ENCODE measurements around the gene ENTPD5.

Gene ENTPD5

GRCh38 chr14:74018174-74018585, 908 bp downstream of the ENTPD5 start:
- peaks cover 2 to 7% of the 10 kb centered on the region in 2 donors for H3K4me1 ChIP-seq (ENCODE audit: control insufficient read depth in 2 of 2, insufficient read depth in 1 of 2, low read depth in 1 of 2, low read length in 2 of 2)
- peak overlapping the region; percentile 98 for H2AFZ ChIP-seq (ENCODE audit: low read length)
- H3K18ac ChIP-seq (ENCODE audit: low read length), result no peak overlapping the region
- H3K27ac ChIP-seq (replicated peaks; ENCODE audit: low read length), result no peak overlapping the region
- H2BK5ac ChIP-seq (ENCODE audit: low read length), result no peak overlapping the region
- H4K91ac ChIP-seq (ENCODE audit: low read depth, low read length, poor library complexity), result no peak overlapping the region
- no peak overlapping the region for H3K4ac ChIP-seq (ENCODE audit: low read length)
- H4K8ac ChIP-seq (ENCODE audit: low read depth, low read length), result no peak overlapping the region
- DNase-seq (ENCODE audit: low spot score), result no peak
- no peak overlapping the region for H3K9ac ChIP-seq (ENCODE audit: low read depth, low read length, poor library complexity)
- H2BK15ac ChIP-seq (ENCODE audit: low read length), result no peak overlapping the region
- peak overlapping the region; percentile 95 for H3K23ac ChIP-seq (ENCODE audit: low read depth, low read length, poor library complexity)
- H3K36me3 ChIP-seq (replicated peaks in 1 of 2; ENCODE audit: control insufficient read depth in 2 of 2, insufficient read depth in 2 of 2, low read length in 2 of 2), result peaks cover 0 to 10% of the 10 kb centered on the region in 2 donors
- H3K4me3 ChIP-seq (ENCODE audit: low read length in 2 of 2), result peak overlapping the region; percentile 92 to 96
- H3K14ac ChIP-seq (ENCODE audit: low read length), result no peak overlapping the region
- no peak overlapping the region for H2BK120ac ChIP-seq (ENCODE audit: low read depth, low read length)
- H3K4me2 ChIP-seq (ENCODE audit: insufficient read depth, low read length, poor library complexity, severe bottlenecking), result peak overlapping the region; percentile 84
- no peak overlapping the region for H2AK5ac ChIP-seq (ENCODE audit: low read depth, low read length)
- no peaks in the 10 kb centered on the region for H3K9me3 ChIP-seq (replicated peaks in 1 of 2; ENCODE audit: control insufficient read depth in 2 of 2, insufficient read depth in 1 of 2, low read depth in 1 of 2, low read length in 2 of 2)
- H2BK12ac ChIP-seq (ENCODE audit: low read length), result no peak overlapping the region
- H3K27me3 ChIP-seq (ENCODE audit: control insufficient read depth in 3 of 3, insufficient read depth in 3 of 3, low read depth in 1 of 3, low read length in 3 of 3), result no peaks in the 10 kb centered on the region
- no peaks in the 10 kb centered on the region for H3K79me1 ChIP-seq (ENCODE audit: low read depth, low read length)
- WGBS, 2 donors (ENCODE audit: extremely low coverage in 2 of 2, insufficient read length in 2 of 2, insufficient replicate concordance in 1 of 2), result no CpG with 5 or more reads among the region's 8 CpGs

GRCh38 chr14:74015963-74016362, 3.1 kb downstream of the ENTPD5 start:
- H3K27ac ChIP-seq (replicated peaks; ENCODE audit: low read length), result no peak overlapping the region
- no peaks in the 10 kb centered on the region for H3K9me3 ChIP-seq (replicated peaks in 1 of 2; ENCODE audit: control insufficient read depth in 2 of 2, insufficient read depth in 1 of 2, low read depth in 1 of 2, low read length in 2 of 2)
- no peak for DNase-seq (ENCODE audit: low spot score)
- H3K79me1 ChIP-seq (ENCODE audit: low read depth, low read length), result no peaks in the 10 kb centered on the region
- no peak overlapping the region for H2BK120ac ChIP-seq (ENCODE audit: low read depth, low read length)
- no peak overlapping the region for H3K4me3 ChIP-seq (ENCODE audit: low read length in 2 of 2)
- H3K36me3 ChIP-seq (replicated peaks in 1 of 2; ENCODE audit: control insufficient read depth in 2 of 2, insufficient read depth in 2 of 2, low read length in 2 of 2), result peaks cover 4 to 16% of the 10 kb centered on the region in 2 donors
- peaks cover 2 to 7% of the 10 kb centered on the region in 2 donors for H3K4me1 ChIP-seq (ENCODE audit: control insufficient read depth in 2 of 2, insufficient read depth in 1 of 2, low read depth in 1 of 2, low read length in 2 of 2)
- no peak overlapping the region for H2BK5ac ChIP-seq (ENCODE audit: low read length)
- H2AK5ac ChIP-seq (ENCODE audit: low read depth, low read length), result no peak overlapping the region
- H3K14ac ChIP-seq (ENCODE audit: low read length), result no peak overlapping the region
- H3K4me2 ChIP-seq (ENCODE audit: insufficient read depth, low read length, poor library complexity, severe bottlenecking), result no peak overlapping the region
- no peak overlapping the region for H3K4ac ChIP-seq (ENCODE audit: low read length)
- H2BK12ac ChIP-seq (ENCODE audit: low read length), result no peak overlapping the region
- no peak overlapping the region for H2AFZ ChIP-seq (ENCODE audit: low read length)
- no peak overlapping the region for H4K8ac ChIP-seq (ENCODE audit: low read depth, low read length)
- H3K9ac ChIP-seq (ENCODE audit: low read depth, low read length, poor library complexity), result no peak overlapping the region
- no peaks in the 10 kb centered on the region for H3K27me3 ChIP-seq (ENCODE audit: control insufficient read depth in 3 of 3, insufficient read depth in 3 of 3, low read depth in 1 of 3, low read length in 3 of 3)
- H3K18ac ChIP-seq (ENCODE audit: low read length), result no peak overlapping the region
- H2BK15ac ChIP-seq (ENCODE audit: low read length), result no peak overlapping the region
- no peak overlapping the region for H3K23ac ChIP-seq (ENCODE audit: low read depth, low read length, poor library complexity)
- H4K91ac ChIP-seq (ENCODE audit: low read depth, low read length, poor library complexity), result no peak overlapping the region

GRCh38 chr14:74015176-74015575, 3.9 kb downstream of the ENTPD5 start:
- no peak overlapping the region for H2BK120ac ChIP-seq (ENCODE audit: low read depth, low read length)
- H3K4me3 ChIP-seq (ENCODE audit: low read length in 2 of 2), result no peak overlapping the region
- H2BK15ac ChIP-seq (ENCODE audit: low read length), result no peak overlapping the region
- no peak overlapping the region for H2BK5ac ChIP-seq (ENCODE audit: low read length)
- no peak overlapping the region for H2BK12ac ChIP-seq (ENCODE audit: low read length)
- no peaks in the 10 kb centered on the region for H3K9me3 ChIP-seq (replicated peaks in 1 of 2; ENCODE audit: control insufficient read depth in 2 of 2, insufficient read depth in 1 of 2, low read depth in 1 of 2, low read length in 2 of 2)
- H3K4me1 ChIP-seq (ENCODE audit: control insufficient read depth in 2 of 2, insufficient read depth in 1 of 2, low read depth in 1 of 2, low read length in 2 of 2), result peaks cover 2 to 7% of the 10 kb centered on the region in 2 donors
- no peak overlapping the region for H3K14ac ChIP-seq (ENCODE audit: low read length)
- no peak overlapping the region for H3K27ac ChIP-seq (replicated peaks; ENCODE audit: low read length)
- no peak overlapping the region for H3K9ac ChIP-seq (ENCODE audit: low read depth, low read length, poor library complexity)
- H3K4me2 ChIP-seq (ENCODE audit: insufficient read depth, low read length, poor library complexity, severe bottlenecking), result no peak overlapping the region
- H2AFZ ChIP-seq (ENCODE audit: low read length), result no peak overlapping the region
- H4K91ac ChIP-seq (ENCODE audit: low read depth, low read length, poor library complexity), result no peak overlapping the region
- DNase-seq (ENCODE audit: low spot score), result no peak
- no peaks in the 10 kb centered on the region for H3K79me1 ChIP-seq (ENCODE audit: low read depth, low read length)
- no peak overlapping the region for H3K23ac ChIP-seq (ENCODE audit: low read depth, low read length, poor library complexity)
- H3K36me3 ChIP-seq (replicated peaks in 1 of 2; ENCODE audit: control insufficient read depth in 2 of 2, insufficient read depth in 2 of 2, low read length in 2 of 2), result peaks cover 4 to 23% of the 10 kb centered on the region in 2 donors
- WGBS, 2 donors (ENCODE audit: extremely low coverage in 2 of 2, insufficient read length in 2 of 2, insufficient replicate concordance in 1 of 2), result no CpG with 5 or more reads among the region's 3 CpGs
- no peak overlapping the region for H4K8ac ChIP-seq (ENCODE audit: low read depth, low read length)
- H3K18ac ChIP-seq (ENCODE audit: low read length), result no peak overlapping the region
- H3K4ac ChIP-seq (ENCODE audit: low read length), result no peak overlapping the region
- H2AK5ac ChIP-seq (ENCODE audit: low read depth, low read length), result no peak overlapping the region
- H3K27me3 ChIP-seq (ENCODE audit: control insufficient read depth in 3 of 3, insufficient read depth in 3 of 3, low read depth in 1 of 3, low read length in 3 of 3), result no peaks in the 10 kb centered on the region

- Histone ChIP-seq H3K27me3 (ENCODE audit: control insufficient read depth in 3 of 3, insufficient read depth in 3 of 3, low read depth in 1 of 3, low read length in 3 of 3) (no peaks in the 10 kb centered on the region), H2AFZ (ENCODE audit: low read length) (no peak overlapping the region), H3K9ac (ENCODE audit: low read depth, low read length, poor library complexity) (no peak overlapping the region), H3K4me2 (ENCODE audit: insufficient read depth, low read length, poor library complexity, severe bottlenecking) (no peak overlapping the region), H4K91ac (ENCODE audit: low read depth, low read length, poor library complexity) (no peak overlapping the region), H3K4me3 (ENCODE audit: low read length in 2 of 2) (no peak overlapping the region), H2BK15ac (ENCODE audit: low read length) (no peak overlapping the region), H2BK120ac (ENCODE audit: low read depth, low read length) (no peak overlapping the region), H3K14ac (ENCODE audit: low read length) (no peak overlapping the region), H2AK5ac (ENCODE audit: low read depth, low read length) (no peak overlapping the region), H3K27ac (replicated peaks; ENCODE audit: low read length) (no peak overlapping the region), H3K79me1 (ENCODE audit: low read depth, low read length) (no peaks in the 10 kb centered on the region), H2BK12ac (ENCODE audit: low read length) (no peak overlapping the region), H3K9me3 (replicated peaks in 1 of 2; ENCODE audit: control insufficient read depth in 2 of 2, insufficient read depth in 1 of 2, low read depth in 1 of 2, low read length in 2 of 2) (no peaks in the 10 kb centered on the region), H3K4me1 (ENCODE audit: control insufficient read depth in 2 of 2, insufficient read depth in 1 of 2, low read depth in 1 of 2, low read length in 2 of 2) (peaks cover 0 to 4% of the 10 kb centered on the region in 2 donors), H4K8ac (ENCODE audit: low read depth, low read length) (no peak overlapping the region), H3K18ac (ENCODE audit: low read length) (no peak overlapping the region), H3K23ac (ENCODE audit: low read depth, low read length, poor library complexity) (no peak overlapping the region), H3K36me3 (replicated peaks in 1 of 2; ENCODE audit: control insufficient read depth in 2 of 2, insufficient read depth in 2 of 2, low read length in 2 of 2) (peaks cover 4 to 26% of the 10 kb centered on the region in 2 donors), H2BK5ac (ENCODE audit: low read length) (no peak overlapping the region), H3K4ac (ENCODE audit: low read length) (no peak overlapping the region)
- DNase-seq (ENCODE audit: low spot score), result no peak
- WGBS, 2 donors (ENCODE audit: extremely low coverage in 2 of 2, insufficient read length in 2 of 2, insufficient replicate concordance in 1 of 2), result no CpG with 5 or more reads among the region's 1 CpG
Observed at GRCh38 chr14:74014299-74014698, 4.8 kb downstream of the ENTPD5 start.
